GM19025 (cell line): ENCODE results near the gene ZFR2.
"Not testable (repeated sequence)": the region's sequence is repeated elsewhere in the genome, so short reads cannot be mapped to it uniquely, and the experiment has no call there.

Experiments used
- ATAC-seq: cut with Tn5 transposase; IDR thresholded peaks from one replicate; pipeline ENCODE4 v1.9.1; 2021; ENCODE audit warnings: mild to moderate bottlenecking, low read depth, moderate library complexity; ENCODE audit not compliant: unreplicated experiment

The ZFR2 gene

DNA sequence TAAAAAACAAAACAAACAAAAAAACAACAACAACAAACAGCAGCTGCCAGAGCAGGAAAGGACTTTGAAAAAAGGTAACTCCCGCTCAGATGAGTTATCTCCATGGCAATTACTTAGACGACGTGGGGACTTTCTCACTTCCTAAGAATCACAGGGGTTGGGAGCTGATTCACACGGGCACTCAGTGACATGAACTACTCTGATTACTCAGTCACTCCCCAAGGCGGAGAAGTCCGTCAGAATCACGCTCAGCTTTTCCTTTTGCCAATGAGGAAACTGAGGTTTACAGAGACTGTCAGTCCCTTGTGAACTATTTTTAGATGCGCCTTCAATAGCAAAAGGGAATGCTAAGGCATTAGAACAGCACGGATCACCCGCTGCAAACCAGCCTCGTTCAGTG lies 50.4 kb downstream of the ZFR2 start:
- no peak for ATAC-seq

DNA sequence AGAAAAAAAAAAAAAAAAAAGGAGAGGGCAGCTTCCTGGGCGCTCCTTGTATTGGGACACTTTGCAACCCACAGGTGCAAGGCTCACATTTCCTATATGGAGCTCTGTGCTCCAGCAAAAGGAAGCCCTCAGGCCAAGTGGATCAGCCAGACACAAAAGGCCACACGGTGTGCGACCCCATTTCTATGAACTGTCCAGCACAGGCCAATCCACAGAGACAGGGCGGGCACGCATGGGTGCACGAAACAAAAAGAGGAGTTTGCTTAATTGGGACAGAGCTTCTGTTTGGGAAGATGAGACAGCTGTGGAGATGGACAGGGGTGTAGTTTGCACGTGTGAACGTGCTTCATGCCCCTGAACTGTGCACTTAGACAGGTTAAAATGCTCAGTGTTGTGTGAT lies 51.1 kb downstream of the ZFR2 start:
- no peak for ATAC-seq

GRCh38 chr19:3816566-3817218 lies 52.1 kb downstream of the ZFR2 start:
- no peak for ATAC-seq

GRCh38 chr19:3816148-3816547 lies 52.7 kb downstream of the ZFR2 start:
- ATAC-seq: not testable (repeated sequence)

- no peak for ATAC-seq
Observed at GRCh38 chr19:3814648-3815047, 54.2 kb downstream of the ZFR2 start.

- no peak for ATAC-seq
Observed at GRCh38 chr19:3813473-3814392, 55.1 kb downstream of the ZFR2 start.

- ATAC-seq: no peak
Observed at GRCh38 chr19:3810708-3811355, 58.0 kb downstream of the ZFR2 start.

DNA sequence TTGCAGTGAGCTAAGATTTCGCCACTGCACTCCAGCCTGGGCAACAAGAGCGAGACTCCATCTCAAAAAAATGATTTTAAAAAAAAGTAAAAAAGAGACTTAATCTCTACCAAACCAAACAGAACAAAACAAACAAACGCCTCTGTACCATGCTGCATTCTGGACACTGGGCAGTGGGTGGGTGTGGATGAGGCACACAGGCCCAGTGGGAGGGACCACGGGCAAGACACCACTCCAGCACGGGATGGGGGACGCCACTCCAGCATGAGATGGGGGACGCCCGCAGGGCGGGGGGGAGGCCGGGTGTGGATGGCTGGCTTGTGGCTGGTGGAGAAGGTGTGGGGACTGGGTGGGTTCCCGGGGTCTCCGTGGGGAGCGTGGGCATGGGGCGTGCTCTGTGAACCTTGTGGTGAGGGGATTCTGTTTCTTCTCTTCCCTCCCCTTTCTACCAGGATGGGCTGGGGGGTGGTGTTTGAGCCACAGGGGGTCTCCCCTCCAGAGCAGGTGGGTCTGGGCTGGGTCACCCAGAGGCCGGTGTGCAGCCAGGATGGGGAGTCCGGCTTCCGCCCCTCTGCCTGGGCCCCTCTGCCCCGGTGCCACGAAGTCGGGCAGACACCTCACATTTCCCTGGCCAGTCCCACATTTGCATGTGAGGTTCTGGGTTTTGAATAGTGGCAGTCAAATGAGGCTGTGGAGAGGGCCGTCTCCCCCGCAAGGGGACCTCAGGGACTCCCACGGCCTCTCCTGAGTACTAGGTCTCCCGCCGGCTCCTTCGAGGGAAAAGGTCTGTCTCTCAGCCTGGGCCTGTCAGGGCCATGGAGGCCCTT lies 58.7 kb downstream of the ZFR2 start:
- no peak for ATAC-seq

- ATAC-seq: no peak
Observed at GRCh38 chr19:3808420-3809143, 60.3 kb downstream of the ZFR2 start.

GRCh38 chr19:3807574-3808354 lies 61.1 kb downstream of the ZFR2 start:
- ATAC-seq: no peak

- ATAC-seq: no peak
Observed at GRCh38 chr19:3807131-3807480, 61.7 kb downstream of the ZFR2 start.

DNA sequence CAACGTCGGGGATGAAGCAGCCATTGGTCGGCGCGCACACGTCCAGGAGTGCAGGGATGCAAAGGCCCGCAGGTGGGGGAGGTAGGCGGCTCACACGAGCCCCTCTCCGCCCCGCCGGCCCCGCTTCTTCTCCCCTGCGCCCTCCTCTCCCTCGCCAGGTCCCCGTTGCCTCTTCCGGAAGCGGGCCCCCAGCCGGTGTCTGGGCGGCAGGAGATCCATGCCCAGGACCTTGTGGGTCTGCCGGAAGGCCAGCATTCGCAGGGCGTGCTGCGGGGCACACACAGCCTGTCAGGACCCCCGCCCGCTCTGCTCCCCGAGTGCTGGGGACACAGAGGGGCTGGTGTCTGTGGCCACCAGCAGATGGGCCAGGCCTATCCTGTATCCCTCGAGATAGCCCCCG lies 63.0 kb downstream of the ZFR2 start:
- no peak for ATAC-seq

GRCh38 chr19:3804429-3804828 lies 64.4 kb downstream of the ZFR2 start:
- ATAC-seq: no peak

- ATAC-seq: no peak
Observed at GRCh38 chr19:3803986-3804385, 64.9 kb downstream of the ZFR2 start.

- no peak for ATAC-seq
Observed at GRCh38 chr19:3803114-3803888, 65.5 kb downstream of the ZFR2 start.

DNA sequence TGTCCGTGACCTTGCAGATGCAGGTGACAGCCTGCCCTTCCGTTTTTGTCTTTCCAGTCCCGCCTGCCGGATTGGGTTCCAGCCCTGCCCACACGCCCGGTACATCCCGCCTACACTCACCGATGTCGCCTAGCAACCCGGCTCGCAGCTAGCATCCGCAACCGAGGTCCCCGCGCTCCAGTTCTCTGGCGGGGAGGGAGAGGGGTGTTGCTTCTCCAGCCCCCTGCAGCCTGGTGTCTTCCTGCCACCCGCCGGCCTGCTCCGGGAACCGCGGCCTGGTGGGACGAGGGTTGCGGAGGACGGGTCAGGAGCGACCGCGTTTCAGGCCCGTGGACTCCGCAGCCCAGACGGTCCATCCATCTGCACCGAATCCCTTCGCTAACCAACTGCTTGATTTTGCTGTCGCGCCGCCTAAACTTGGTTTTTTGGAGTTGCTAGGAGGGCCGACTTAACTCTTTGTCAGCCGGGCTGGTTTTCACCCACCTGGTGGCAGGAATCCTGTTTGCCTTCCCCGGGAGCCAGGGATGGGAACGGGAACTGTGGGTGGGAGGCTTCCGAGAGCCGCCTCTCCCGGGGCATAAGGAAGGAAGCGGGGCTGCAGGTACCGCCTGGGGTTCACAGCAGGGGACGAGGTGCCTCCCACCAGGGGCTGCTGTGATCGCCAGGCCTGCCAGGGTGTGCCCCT lies 67.3 kb downstream of the ZFR2 start:
- ATAC-seq: no peak

- no peak for ATAC-seq
Observed at GRCh38 chr19:3800996-3801395, 67.8 kb downstream of the ZFR2 start.

DNA sequence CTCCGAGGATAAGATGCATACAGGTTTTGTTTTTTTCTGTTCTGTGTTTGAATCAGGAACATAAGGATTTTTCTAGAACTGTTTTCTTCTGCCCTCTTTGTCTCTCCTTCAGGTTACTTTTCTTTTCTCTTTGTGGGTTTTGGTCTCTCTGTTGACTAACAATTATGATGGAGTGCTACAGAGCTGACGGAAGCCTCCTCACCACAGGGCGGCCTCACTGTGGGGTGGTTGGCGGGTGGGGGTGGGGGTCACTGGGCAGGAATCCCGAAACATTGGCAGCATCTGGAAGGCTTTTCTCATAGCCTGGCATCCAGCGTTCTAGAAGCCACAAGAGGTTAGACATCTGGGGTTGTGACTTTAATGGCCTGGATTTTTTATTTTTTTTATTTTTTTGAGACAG lies 70.7 kb downstream of the ZFR2 start:
- ATAC-seq: no peak
